ENCODE data around the gene MBTD1.

Gene MBTD1

GRCh38 chr17:51203838-51204237 lies 56.0 kb downstream of the MBTD1 start:
- TF ChIP-seq CTCF (IDR thresholded peaks at IDR 0.05; ENCODE audit: low read depth, low read length), result no peak
- no peak for DNase-seq (ENCODE audit: extremely low read depth, low read depth)

- DNase-seq (ENCODE audit: extremely low read depth, low read depth), result no peak
- no peak for TF ChIP-seq CTCF (IDR thresholded peaks at IDR 0.05; ENCODE audit: low read depth, low read length)
Measured at GRCh38 chr17:51200846-51201245, 59.0 kb downstream of the MBTD1 start.

- no peak for DNase-seq (ENCODE audit: extremely low read depth, low read depth)
- TF ChIP-seq CTCF (IDR thresholded peaks at IDR 0.05; ENCODE audit: low read depth, low read length), result no peak
Measured at GRCh38 chr17:51200295-51200694, 59.6 kb downstream of the MBTD1 start.

GRCh38 chr17:51197754-51198153 lies 62.1 kb downstream of the MBTD1 start:
- no peak for DNase-seq (ENCODE audit: extremely low read depth, low read depth)
- TF ChIP-seq CTCF (IDR thresholded peaks at IDR 0.05; ENCODE audit: low read depth, low read length), result no peak

GRCh38 chr17:51191895-51192294 lies 68.0 kb downstream of the MBTD1 start:
- no peak for TF ChIP-seq CTCF (IDR thresholded peaks at IDR 0.05; ENCODE audit: low read depth, low read length)
- no peak for DNase-seq (ENCODE audit: extremely low read depth, low read depth)

- TF ChIP-seq CTCF (IDR thresholded peaks at IDR 0.05; ENCODE audit: low read depth, low read length), result no peak
- no peak for DNase-seq (ENCODE audit: extremely low read depth, low read depth)
Measured at GRCh38 chr17:51189628-51190027, 70.2 kb downstream of the MBTD1 start.

- no peak for DNase-seq (ENCODE audit: extremely low read depth, low read depth)
- no peak for TF ChIP-seq CTCF (IDR thresholded peaks at IDR 0.05; ENCODE audit: low read depth, low read length)
Measured at GRCh38 chr17:51189162-51189561, 70.7 kb downstream of the MBTD1 start.
